ENCODE results near the gene NRGN. TPM values are rescaled to one million over a fixed set of nuclear protein-coding genes. Genes with fewer than 3 reads are reported as not detected.
A peak's percentile ranks its signal among the peaks of the same experiment; 100 is the strongest.

NRGN gene
- total and polyA plus RNA-seq, 10 of the 15 experiments (the other 5 are each of a cell fraction or from before 2014, with no cell fraction given) = 0.36 to 3.2 (median 1.1) TPM; not detected in 2

DNA sequence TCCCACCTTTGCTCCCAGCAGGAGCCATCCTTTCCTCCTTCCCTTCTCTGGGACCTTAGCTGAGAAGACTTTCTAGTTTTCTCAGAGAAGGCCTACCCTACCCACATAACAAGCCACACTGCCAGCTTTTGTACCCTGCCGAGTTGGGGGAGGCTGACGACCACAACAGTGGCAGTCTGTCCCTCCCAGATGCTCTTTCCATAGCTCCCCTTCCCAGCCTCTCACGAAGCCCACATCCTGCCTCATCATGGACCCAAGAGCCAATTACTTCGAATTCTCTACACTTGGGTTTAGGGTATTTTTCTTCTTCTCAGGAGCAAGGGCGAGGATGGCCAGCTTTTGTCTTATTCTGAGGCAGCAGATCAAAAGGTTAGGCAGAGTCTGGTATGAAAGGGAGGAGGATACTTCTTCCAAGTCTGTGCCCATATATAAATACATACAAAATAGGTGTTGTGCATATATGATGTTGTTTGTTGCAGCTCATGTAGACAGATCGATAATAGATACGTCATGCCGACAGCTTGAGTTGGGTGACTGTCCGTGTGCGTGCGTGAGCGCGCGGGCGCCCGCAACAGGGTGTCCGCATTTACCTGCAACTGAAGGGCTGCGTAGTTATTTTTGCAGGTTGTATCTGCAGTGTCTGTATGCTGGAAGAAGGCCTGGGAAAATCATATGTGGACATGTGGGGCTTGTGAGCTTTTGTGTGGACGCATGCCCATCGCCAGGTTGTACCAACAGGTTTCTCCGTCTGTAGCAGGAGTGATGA is 846 bp upstream of the NRGN start:
- TF ChIP-seq SPI1 (IDR thresholded peaks at IDR 0.05; ENCODE audit: borderline replicate concordance, insufficient read depth, low read depth, low read length) (no peak), HCFC1 (IDR thresholded peaks at IDR 0.05; ENCODE audit: low read length) (no peak), ZNF207 (IDR thresholded peaks at IDR 0.05; ENCODE audit: borderline replicate concordance) (no peak), STAT3 (IDR thresholded peaks at IDR 0.05; ENCODE audit: low read depth, low read length) (no peak), ZSCAN29 (IDR thresholded peaks at IDR 0.05) (no peak), BCL11A (IDR thresholded peaks at IDR 0.05; ENCODE audit: low read depth, low read length) (no peak)
- TF ChIP-seq, protein P1, sequence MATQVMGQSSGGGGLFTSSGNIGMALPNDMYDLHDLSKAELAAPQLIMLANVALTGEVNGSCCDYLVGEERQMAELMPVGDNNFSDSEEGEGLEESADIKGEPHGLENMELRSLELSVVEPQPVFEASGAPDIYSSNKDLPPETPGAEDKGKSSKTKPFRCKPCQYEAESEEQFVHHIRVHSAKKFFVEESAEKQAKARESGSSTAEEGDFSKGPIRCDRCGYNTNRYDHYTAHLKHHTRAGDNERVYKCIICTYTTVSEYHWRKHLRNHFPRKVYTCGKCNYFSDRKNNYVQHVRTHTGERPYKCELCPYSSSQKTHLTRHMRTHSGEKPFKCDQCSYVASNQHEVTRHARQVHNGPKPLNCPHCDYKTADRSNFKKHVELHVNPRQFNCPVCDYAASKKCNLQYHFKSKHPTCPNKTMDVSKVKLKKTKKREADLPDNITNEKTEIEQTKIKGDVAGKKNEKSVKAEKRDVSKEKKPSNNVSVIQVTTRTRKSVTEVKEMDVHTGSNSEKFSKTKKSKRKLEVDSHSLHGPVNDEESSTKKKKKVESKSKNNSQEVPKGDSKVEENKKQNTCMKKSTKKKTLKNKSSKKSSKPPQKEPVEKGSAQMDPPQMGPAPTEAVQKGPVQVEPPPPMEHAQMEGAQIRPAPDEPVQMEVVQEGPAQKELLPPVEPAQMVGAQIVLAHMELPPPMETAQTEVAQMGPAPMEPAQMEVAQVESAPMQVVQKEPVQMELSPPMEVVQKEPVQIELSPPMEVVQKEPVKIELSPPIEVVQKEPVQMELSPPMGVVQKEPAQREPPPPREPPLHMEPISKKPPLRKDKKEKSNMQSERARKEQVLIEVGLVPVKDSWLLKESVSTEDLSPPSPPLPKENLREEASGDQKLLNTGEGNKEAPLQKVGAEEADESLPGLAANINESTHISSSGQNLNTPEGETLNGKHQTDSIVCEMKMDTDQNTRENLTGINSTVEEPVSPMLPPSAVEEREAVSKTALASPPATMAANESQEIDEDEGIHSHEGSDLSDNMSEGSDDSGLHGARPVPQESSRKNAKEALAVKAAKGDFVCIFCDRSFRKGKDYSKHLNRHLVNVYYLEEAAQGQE (IDR thresholded peaks at IDR 0.05; ENCODE audit: low read depth, low read length) = no peak
- TF ChIP-seq, protein P2, sequence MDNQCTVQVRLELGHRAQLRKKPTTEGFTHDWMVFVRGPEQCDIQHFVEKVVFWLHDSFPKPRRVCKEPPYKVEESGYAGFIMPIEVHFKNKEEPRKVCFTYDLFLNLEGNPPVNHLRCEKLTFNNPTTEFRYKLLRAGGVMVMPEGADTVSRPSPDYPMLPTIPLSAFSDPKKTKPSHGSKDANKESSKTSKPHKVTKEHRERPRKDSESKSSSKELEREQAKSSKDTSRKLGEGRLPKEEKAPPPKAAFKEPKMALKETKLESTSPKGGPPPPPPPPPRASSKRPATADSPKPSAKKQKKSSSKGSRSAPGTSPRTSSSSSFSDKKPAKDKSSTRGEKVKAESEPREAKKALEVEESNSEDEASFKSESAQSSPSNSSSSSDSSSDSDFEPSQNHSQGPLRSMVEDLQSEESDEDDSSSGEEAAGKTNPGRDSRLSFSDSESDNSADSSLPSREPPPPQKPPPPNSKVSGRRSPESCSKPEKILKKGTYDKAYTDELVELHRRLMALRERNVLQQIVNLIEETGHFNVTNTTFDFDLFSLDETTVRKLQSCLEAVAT (IDR thresholded peaks at IDR 0.05) = no peak
- TF ChIP-seq, protein P3, sequence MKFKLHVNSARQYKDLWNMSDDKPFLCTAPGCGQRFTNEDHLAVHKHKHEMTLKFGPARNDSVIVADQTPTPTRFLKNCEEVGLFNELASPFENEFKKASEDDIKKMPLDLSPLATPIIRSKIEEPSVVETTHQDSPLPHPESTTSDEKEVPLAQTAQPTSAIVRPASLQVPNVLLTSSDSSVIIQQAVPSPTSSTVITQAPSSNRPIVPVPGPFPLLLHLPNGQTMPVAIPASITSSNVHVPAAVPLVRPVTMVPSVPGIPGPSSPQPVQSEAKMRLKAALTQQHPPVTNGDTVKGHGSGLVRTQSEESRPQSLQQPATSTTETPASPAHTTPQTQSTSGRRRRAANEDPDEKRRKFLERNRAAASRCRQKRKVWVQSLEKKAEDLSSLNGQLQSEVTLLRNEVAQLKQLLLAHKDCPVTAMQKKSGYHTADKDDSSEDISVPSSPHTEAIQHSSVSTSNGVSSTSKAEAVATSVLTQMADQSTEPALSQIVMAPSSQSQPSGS (IDR thresholded peaks at IDR 0.05; ENCODE audit: low read length) = no peak
- no peaks in the 10 kb centered on the region for H3K79me2 ChIP-seq (ENCODE audit: control insufficient read depth, insufficient read depth, low read length)
- POLR2A ChIA-PET = interaction anchor here (0.9 kb wide), 1 partner anchor 8 kb away, joined by 3 read pairs; no protein-coding TSS in a partner anchor
- peaks cover 2 to 3% of the 10 kb centered on the region in 2 experiments; a peak in 1 of 4 replicates for H3K27me3 ChIP-seq (replicated peaks in 1 of 2; ENCODE audit: control insufficient read depth in 2 of 2, insufficient read depth in 2 of 2, low read length in 1 of 2)
- ATAC-seq = no peak
- peak overlapping the region; percentile 87 for H3K4me2 ChIP-seq (ENCODE audit: control insufficient read depth, insufficient read depth)
- peaks cover 10% of the 10 kb centered on the region for H3K4me1 ChIP-seq (ENCODE audit: control insufficient read depth, insufficient read depth, low read length)
- no peaks in the 10 kb centered on the region for H4K20me1 ChIP-seq (ENCODE audit: control insufficient read depth, insufficient read depth)
- 67% methylated on average over 21 of the region's 21 CpGs for WGBS (ENCODE audit: insufficient coverage, insufficient replicate concordance, low lambda C conversion rate, missing lambda C conversion rate)
- H3K27ac ChIP-seq (ENCODE audit: control insufficient read depth, insufficient read depth) = no peak overlapping the region
- no peaks in the 10 kb centered on the region for H3K36me3 ChIP-seq (ENCODE audit: control insufficient read depth in 2 of 2, insufficient read depth in 2 of 2, low read length in 1 of 2)
- no peak overlapping the region for H3K4me3 ChIP-seq
- no peak overlapping the region for H3K9ac ChIP-seq (ENCODE audit: control insufficient read depth, insufficient read depth, low read length)
- CTCF ChIA-PET = interaction anchor here (1.0 to 12.2 kb wide), 6 partner anchors 7 to 67 kb away, joined by 3 to 202 read pairs (median 6); partner anchors contain the start of genes ESAM, SIAE and SPA17
- H3K9me3 ChIP-seq (replicated peaks; ENCODE audit: control insufficient read depth, insufficient read depth, low read length) = no peaks in the 10 kb centered on the region
- in situ Hi-C loops (cut with MboI) = no loop called here
- intact Hi-C loops (cut with micrococcal nuclease; ENCODE audit: unreplicated experiment) = no loop called here
- no peak overlapping the region for H2AFZ ChIP-seq (ENCODE audit: control insufficient read depth, low read depth, low read length)
- SMC1A ChIA-PET (ENCODE audit: uncharacterized antibody, unreplicated experiment) = interaction anchor here (0.8 to 4.9 kb wide), 3 partner anchors 14 to 69 kb away, joined by 3 to 32 read pairs (median 3); no protein-coding TSS in a partner anchor
- no TSS peak for BruUV-seq (replicated peaks)
- no peak for FAIRE-seq
- no peak for DNase-seq (ENCODE audit: low read depth, low spot score)
- RAD21 ChIA-PET (ENCODE audit: unreplicated experiment) = interaction anchor here (0.6 to 2.9 kb wide), 4 partner anchors 21 to 69 kb away, joined by 3 to 23 read pairs (median 4); no protein-coding TSS in a partner anchor

All from GM12878 (cell line).